H9 (cell line): ENCODE results near the gene SEMG2. TPM values are rescaled to one million over a fixed set of nuclear protein-coding genes. Genes with fewer than 3 reads are reported as not detected.

ENCODE experiments used
- DNase-seq: peaks from one replicate; pipeline ENCODE4 v3.0.0-alpha.2; 2017
- H2AFZ ChIP-seq: one replicate; pipeline ENCODE4 v1.6.1; 2013; ENCODE audit warnings: mild to moderate bottlenecking, low read length, control low read depth, moderate library complexity
- H2AK5ac ChIP-seq: 2 replicates; pipeline ENCODE4 v1.6.1; 2013; ENCODE audit warnings: low read length, control low read depth, mixed read lengths; ENCODE audit not compliant: insufficient read length
- H2BK120ac ChIP-seq: one replicate; pipeline ENCODE4 v1.6.1; 2013; ENCODE audit warnings: low read depth, mild to moderate bottlenecking, low read length, control low read depth, inconsistent platforms; ENCODE audit not compliant: poor library complexity, severe bottlenecking
- H2BK12ac ChIP-seq: 2 replicates; pipeline ENCODE4 v1.6.1; 2013; ENCODE audit warnings: low read length, control low read depth, mixed read lengths, low read depth; ENCODE audit not compliant: insufficient read length
- H2BK15ac ChIP-seq: 2 replicates; pipeline ENCODE4 v1.6.1; 2013; ENCODE audit warnings: low read depth, low read length, control low read depth
- H2BK20ac ChIP-seq: one replicate; pipeline ENCODE4 v1.6.1; 2013; ENCODE audit warnings: low read depth, mild to moderate bottlenecking, low read length, control low read depth, inconsistent platforms; ENCODE audit not compliant: poor library complexity, severe bottlenecking
- H2BK5ac ChIP-seq: 2 replicates; pipeline ENCODE4 v1.6.1; 2013; ENCODE audit warnings: low read length, control low read depth, mixed read lengths; ENCODE audit not compliant: insufficient read length
- H3K14ac ChIP-seq: 2 replicates; pipeline ENCODE4 v1.6.1; 2013; ENCODE audit warnings: low read length, control low read depth; ENCODE audit not compliant: insufficient read depth
- H3K18ac ChIP-seq: 2 replicates; pipeline ENCODE4 v1.6.1; 2013; ENCODE audit warnings: low read depth, mild to moderate bottlenecking, mixed read lengths, low read length, control low read depth; ENCODE audit not compliant: insufficient read length
- H3K23ac ChIP-seq: 2 replicates; pipeline ENCODE4 v1.6.1; 2013; ENCODE audit warnings: low read length, control low read depth, mixed read lengths, low read depth; ENCODE audit not compliant: insufficient read length
- H3K23me2 ChIP-seq: 2 replicates; pipeline ENCODE4 v1.6.1; 2013; ENCODE audit warnings: low read depth, mild to moderate bottlenecking, mixed read lengths, low read length, control low read depth; ENCODE audit not compliant: insufficient read length, poor library complexity, severe bottlenecking
- H3K27ac ChIP-seq: 2 replicates; pipeline ENCODE4 v1.5.1; 2013; ENCODE audit warnings: low read length, control low read depth, mixed read lengths, low read depth; ENCODE audit not compliant: insufficient read length
- H3K27me3 ChIP-seq: 2 replicates; pipeline ENCODE4 v1.6.1; 2013; ENCODE audit warnings: low read length, control low read depth, inconsistent platforms; ENCODE audit not compliant: insufficient read depth
- H3K4ac ChIP-seq: 2 replicates; pipeline ENCODE4 v1.6.1; 2013; ENCODE audit warnings: low read depth, mild to moderate bottlenecking, control low read depth, inconsistent platforms, low read length, moderate library complexity
- H3K4me1 ChIP-seq: 2 replicates; pipeline ENCODE4 v1.6.1; 2013; ENCODE audit warnings: low read length, control low read depth, inconsistent platforms; ENCODE audit not compliant: insufficient read depth
- H3K4me2 ChIP-seq: 2 replicates; pipeline ENCODE4 v1.6.1; 2013; ENCODE audit warnings: low read length, control low read depth, mixed read lengths; ENCODE audit not compliant: insufficient read length, insufficient read depth
- H3K56ac ChIP-seq: 2 replicates; pipeline ENCODE4 v1.6.1; 2013; ENCODE audit warnings: low read depth, mild to moderate bottlenecking, mixed read lengths, low read length, control low read depth; ENCODE audit not compliant: insufficient read length
- H3K79me1 ChIP-seq: 2 replicates; pipeline ENCODE4 v1.6.1; 2013; ENCODE audit warnings: low read depth, mild to moderate bottlenecking, moderate library complexity, low read length, control low read depth, inconsistent platforms; ENCODE audit not compliant: insufficient read depth, poor library complexity, severe bottlenecking
- H3K79me2 ChIP-seq: 2 replicates; pipeline ENCODE4 v1.6.1; 2013; ENCODE audit warnings: low read length, control low read depth, inconsistent platforms; ENCODE audit not compliant: insufficient read depth
- H3K9ac ChIP-seq: 2 replicates; pipeline ENCODE4 v1.6.1; 2013; ENCODE audit warnings: low read length, control low read depth, mixed read lengths; ENCODE audit not compliant: insufficient read length; ENCODE audit errors: extremely low read depth
- H3K9me3 ChIP-seq: one replicate; pipeline ENCODE4 v1.6.1; 2013; ENCODE audit warnings: low read depth, low read length, inconsistent platforms; ENCODE audit not compliant: control insufficient read depth
- H3T11ph ChIP-seq: one replicate; pipeline ENCODE4 v1.6.1; 2013; ENCODE audit warnings: mild to moderate bottlenecking, low read length, control low read depth, inconsistent platforms
- H4K20me1 ChIP-seq: one replicate; pipeline ENCODE4 v1.6.1; 2013; ENCODE audit not compliant: control insufficient read depth, insufficient read length, insufficient read depth
- H4K5ac ChIP-seq: 2 replicates; pipeline ENCODE4 v1.6.1; 2013; ENCODE audit warnings: low read depth, mild to moderate bottlenecking, mixed read lengths, low read length, control low read depth; ENCODE audit not compliant: insufficient read length
- H4K8ac ChIP-seq: replicated peaks from 2 replicates; pipeline ENCODE4 v1.6.1; 2013; ENCODE audit warnings: low read length, control low read depth, mixed read lengths, low read depth; ENCODE audit not compliant: insufficient read length
- H4K91ac ChIP-seq: 2 replicates; pipeline ENCODE4 v1.6.1; 2013; ENCODE audit warnings: low read depth, mild to moderate bottlenecking, moderate library complexity, mixed read lengths, low read length, control low read depth; ENCODE audit not compliant: insufficient read length
- H3K27ac Mint-ChIP-seq, 3 experiments: 2 replicates in 2 of 3; 3 replicates in 1 of 3; pipeline ENCODE4 v1.8.0; 2020 to 2021; ENCODE audit warnings: mixed read lengths in 3 of 3, mild to moderate bottlenecking in 1 of 3, moderate library complexity in 1 of 3
- H3K27me3 Mint-ChIP-seq: 2 replicates; pipeline ENCODE4 v1.8.0; 2021; ENCODE audit warnings: low read depth, mild to moderate bottlenecking, moderate library complexity, mixed read lengths
- H3K36me3 Mint-ChIP-seq, 3 experiments: 2 replicates in 2 of 3; 3 replicates in 1 of 3; pipeline ENCODE4 v1.8.0; 2020 to 2021; ENCODE audit warnings: low read depth in 3 of 3, mixed read lengths in 3 of 3; ENCODE audit not compliant: insufficient read depth in 1 of 3
- H3K4me1 Mint-ChIP-seq, 2 experiments: 2 replicates each; pipeline ENCODE4 v1.8.0; 2020; ENCODE audit warnings: mixed read lengths in 2 of 2
- H3K4me3 Mint-ChIP-seq, 2 experiments: 2 replicates in 1 of 2; 3 replicates in 1 of 2; pipeline ENCODE4 v1.8.0; 2020 to 2021; ENCODE audit warnings: mild to moderate bottlenecking in 2 of 2, mixed read lengths in 2 of 2, moderate library complexity in 1 of 2
- H3K9me3 Mint-ChIP-seq, 2 experiments: 2 replicates in 1 of 2; 3 replicates in 1 of 2; pipeline ENCODE4 v1.8.0; 2020; ENCODE audit warnings: mild to moderate bottlenecking in 2 of 2, mixed read lengths in 2 of 2, moderate library complexity in 1 of 2
- CTCF ChIP-seq: fragments of 200-600 bp; sonication (generic); conservative IDR thresholded peaks from 3 replicates; pipeline ENCODE4 v1.8.0; 2021; ENCODE audit warnings: antibody characterized with exemption, mild to moderate bottlenecking
- WGBS: extraction: QIAGEN DNeasy Blood & Tissue Kit; methylation state at CpG from one replicate; pipeline ENCODE4 v1.1.7; 2013; ENCODE audit warnings: missing lambda C conversion rate, low lambda C conversion rate, mixed read lengths; ENCODE audit not compliant: insufficient read length; ENCODE audit errors: extremely low coverage; 5-methylcytosine and 5-hydroxymethylcytosine counted together
- total RNA-seq: library from RNA; stranded (reverse); gene quantifications from 2 replicates; pipeline ENCODE4 v1.2.1, GENCODE V29; 2021

The SEMG2 gene
- total RNA-seq, 1 experiment from 2014 or later: not detected

DNA sequence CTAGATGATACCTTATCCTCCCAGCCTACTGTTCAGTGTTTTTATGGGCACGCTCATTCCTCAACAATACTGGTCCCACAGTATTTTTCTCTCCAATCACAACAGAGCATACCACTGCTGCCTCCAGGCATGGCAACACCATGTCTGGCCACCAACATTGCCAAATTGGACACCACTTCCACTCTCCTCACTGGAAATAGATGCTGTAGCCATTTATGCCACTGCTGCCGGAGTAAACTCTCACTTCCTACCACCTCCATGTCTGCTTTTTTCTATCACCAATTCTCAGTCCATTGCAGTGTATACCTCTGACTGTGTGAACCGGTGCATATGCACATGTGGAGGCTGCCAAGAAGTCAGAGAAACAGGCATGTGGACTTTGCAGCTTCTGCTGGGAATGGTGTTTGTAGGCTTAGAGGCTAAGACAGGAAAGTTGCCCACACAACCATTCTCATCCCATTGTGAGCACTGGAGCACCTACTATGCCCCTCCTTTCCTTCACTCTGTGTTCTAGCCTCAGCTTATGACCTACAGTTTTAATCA, 32.0 kb upstream of the SEMG2 start:
- Histone ChIP-seq H3K79me2 (no peaks in the 10 kb centered on the region; the same call in 1 of the 2 replicates), H3K79me1 (no peaks in the 10 kb centered on the region), H2AK5ac (no peak overlapping the region), H2BK12ac (no peak overlapping the region), H3K4me2 (no peak overlapping the region), H3K27me3 (no peaks in the 10 kb centered on the region), H2BK120ac (no peak overlapping the region), H3K9me3 (no peaks in the 10 kb centered on the region), H2BK20ac (no peak overlapping the region), H3K23ac (no peak overlapping the region), H3K14ac (no peak overlapping the region), H3K4ac (no peak overlapping the region), H4K20me1 (no peaks in the 10 kb centered on the region), H3K56ac (no peak overlapping the region), H3K4me1 (no peaks in the 10 kb centered on the region), H4K5ac (no peak overlapping the region), H2BK5ac (no peak overlapping the region), H3K27ac (no peak overlapping the region), H3T11ph (no peak overlapping the region), H3K9ac (no peak overlapping the region), H3K23me2 (no peaks in the 10 kb centered on the region), H3K18ac (no peak overlapping the region), H2BK15ac (no peak overlapping the region), H4K8ac (no peak overlapping the region), H4K91ac (no peak overlapping the region), H2AFZ (no peak overlapping the region)
- Mint-ChIP-seq H3K27me3 (peaks cover 6% of the 10 kb centered on the region), H3K27ac (no peak overlapping the region), H3K4me1 (no peaks in the 10 kb centered on the region), H3K9me3 (no peaks in the 10 kb centered on the region), H3K4me3 (no peak overlapping the region), H3K36me3 (no peaks in the 10 kb centered on the region)
- DNase-seq: no peak
- TF ChIP-seq CTCF: no peak
- no CpG with 5 or more reads among the region's 3 CpGs for WGBS
